Stimulated activated CD4-positive, alpha-beta T cell treated with anti-CD3 and anti-CD28 coated beads, Interleukin-4, amount 100 ng/mL, for 48 hours (primary cell): ENCODE results near the gene RSPH1.

Experiments
- DNase-seq, 2 donors: peaks; one replicate each; pipeline ENCODE4 v3.0.0-alpha.2; 2020; ENCODE audit warnings: low read depth in 2 of 2

Gene RSPH1

GRCh38 chr21:42496120-42496838 is at the start of gene RSPH1:
Gene RSPH1, minus strand, starts transcription at chr21:42496224. Its CDS starts 38 bp downstream, at chr21:42496186.
- DNase-seq = peak; percentile 99

DNA sequence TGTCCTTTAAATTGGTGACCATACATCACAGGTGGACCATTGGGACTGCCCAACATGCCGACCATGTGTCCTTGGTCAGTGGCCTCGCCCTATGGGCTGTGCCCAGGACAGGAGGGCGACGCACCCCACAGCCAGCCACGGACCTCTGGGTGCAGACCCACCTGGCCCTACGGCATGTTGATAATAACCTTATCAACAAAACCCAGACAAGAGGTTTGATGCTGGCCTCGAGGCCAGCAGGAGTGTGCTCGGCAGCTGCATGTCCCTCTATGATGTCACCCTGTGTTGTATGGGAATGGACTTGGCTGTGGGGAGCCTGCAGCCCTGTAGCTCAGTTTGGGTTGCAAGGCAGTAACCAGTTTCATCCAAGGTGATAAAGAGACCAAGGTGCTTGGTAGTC is 49.7 kb upstream of the RSPH1 start:
- no peak for DNase-seq

- no peak for DNase-seq
Observed at GRCh38 chr21:42545317-42545716, 49.3 kb upstream of the RSPH1 start.

DNA sequence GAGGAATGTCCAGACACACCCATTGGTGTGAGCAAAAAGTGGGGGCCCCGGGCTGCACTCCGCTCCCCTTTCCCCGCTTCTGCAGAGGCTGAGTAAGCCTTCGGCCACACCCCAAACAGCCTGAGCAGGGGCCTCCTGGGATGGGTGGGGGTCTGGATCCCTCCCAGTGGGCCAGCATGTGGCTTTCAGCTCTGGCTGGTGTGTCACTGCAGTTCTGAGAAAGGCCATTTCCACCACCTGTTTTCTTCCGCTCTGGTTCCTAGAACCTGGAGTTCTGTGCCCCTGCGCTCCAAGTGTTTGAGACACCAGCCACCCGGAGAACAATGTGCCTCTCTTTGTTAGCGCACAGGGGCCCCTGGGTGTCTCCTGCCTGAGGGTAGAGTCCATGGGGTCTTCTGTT is 48.5 kb upstream of the RSPH1 start:
- no peak for DNase-seq

- DNase-seq = no peak
Observed at GRCh38 chr21:42543106-42543847, 47.3 kb upstream of the RSPH1 start.

- no peak for DNase-seq
Observed at GRCh38 chr21:42542596-42542995, 46.6 kb upstream of the RSPH1 start.

DNA sequence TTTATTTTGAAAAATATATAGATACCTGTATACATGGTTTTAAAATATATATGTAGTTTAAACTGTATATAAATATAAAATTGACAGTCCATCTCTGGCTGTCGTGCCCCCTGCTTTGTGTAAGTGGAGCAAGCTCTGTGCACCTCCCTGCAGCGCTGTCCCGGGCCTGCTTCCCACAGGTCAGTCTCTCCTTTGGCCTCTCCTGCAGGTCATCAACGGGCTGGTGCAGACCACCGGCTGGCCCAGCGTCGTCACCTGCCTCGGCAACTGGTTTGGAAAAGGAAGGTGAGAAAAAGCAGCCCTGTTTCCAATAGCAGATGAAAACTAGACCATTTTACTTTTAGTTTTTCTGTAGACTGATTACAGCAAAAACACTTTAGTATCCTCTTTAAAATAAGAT is 46.2 kb upstream of the RSPH1 start:
- no peak for DNase-seq

GRCh38 chr21:42541618-42542017 is 45.6 kb upstream of the RSPH1 start:
- no peak for DNase-seq

DNA sequence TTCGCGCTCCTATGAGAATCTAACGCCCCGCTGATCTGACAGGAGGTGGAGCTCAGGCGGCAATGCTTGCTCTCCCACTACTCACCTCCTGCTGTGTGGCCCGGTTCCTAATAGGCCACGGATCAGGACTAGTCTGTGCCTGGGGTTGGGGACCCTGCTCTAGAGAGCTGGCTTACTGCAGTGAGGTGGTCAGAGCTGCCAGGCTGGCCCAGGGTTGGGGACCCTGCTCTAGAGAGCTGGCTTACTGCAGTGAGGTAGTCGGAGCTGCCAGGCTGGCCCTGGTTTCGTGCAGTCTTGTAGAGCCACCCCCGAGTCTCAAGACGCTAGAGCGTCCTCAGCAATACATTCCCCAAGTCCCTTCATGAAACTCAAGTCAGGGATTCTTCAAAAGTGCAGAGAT is 45.1 kb upstream of the RSPH1 start:
- DNase-seq = no peak

- DNase-seq = no peak
Observed at GRCh38 chr21:42540396-42540795, 44.4 kb upstream of the RSPH1 start.

DNA sequence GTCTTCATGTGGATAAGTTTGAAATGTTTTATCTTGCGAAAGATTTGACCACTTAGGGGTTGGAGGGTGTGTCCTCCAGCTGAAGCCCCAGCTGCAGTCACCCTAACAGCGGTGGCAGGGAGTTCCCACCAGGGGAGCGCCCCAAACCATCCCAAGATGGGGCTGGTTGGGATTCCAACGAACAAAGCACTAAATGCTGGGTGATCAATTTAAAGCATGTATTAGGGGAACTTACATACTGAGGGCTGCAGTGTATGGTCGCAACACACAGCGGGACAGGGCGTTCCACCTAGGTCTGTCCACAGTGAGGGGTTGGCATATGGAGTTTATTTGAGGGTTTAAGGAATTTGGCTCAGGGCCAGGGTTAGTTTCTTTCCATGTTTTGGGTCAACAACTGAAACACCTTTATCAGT is 43.9 kb upstream of the RSPH1 start:
- DNase-seq = no peak

DNA sequence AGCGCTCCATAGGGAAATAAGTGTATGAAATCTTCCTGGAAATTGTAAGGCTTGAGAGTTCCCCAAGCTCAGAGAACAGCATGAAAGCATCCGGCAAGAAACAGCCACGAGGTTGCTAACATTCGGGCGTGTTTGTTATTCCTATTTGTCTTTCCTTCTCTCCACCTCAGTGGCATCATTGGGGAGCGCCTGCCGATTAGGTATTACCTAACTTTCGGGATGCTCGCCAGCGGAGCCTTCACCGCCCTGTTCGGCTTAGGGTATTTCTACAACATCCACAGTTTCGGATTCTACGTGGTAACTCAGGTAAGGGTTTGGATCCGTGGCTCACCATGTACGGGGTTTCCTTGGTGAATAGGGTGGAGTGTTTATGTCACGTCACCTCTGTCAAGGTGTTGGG is 43.3 kb upstream of the RSPH1 start:
- no peak for DNase-seq

- no peak for DNase-seq
Observed at GRCh38 chr21:42538479-42539275, 42.7 kb upstream of the RSPH1 start.

- DNase-seq = no peak
Observed at GRCh38 chr21:42537106-42537742, 41.2 kb upstream of the RSPH1 start.

DNA sequence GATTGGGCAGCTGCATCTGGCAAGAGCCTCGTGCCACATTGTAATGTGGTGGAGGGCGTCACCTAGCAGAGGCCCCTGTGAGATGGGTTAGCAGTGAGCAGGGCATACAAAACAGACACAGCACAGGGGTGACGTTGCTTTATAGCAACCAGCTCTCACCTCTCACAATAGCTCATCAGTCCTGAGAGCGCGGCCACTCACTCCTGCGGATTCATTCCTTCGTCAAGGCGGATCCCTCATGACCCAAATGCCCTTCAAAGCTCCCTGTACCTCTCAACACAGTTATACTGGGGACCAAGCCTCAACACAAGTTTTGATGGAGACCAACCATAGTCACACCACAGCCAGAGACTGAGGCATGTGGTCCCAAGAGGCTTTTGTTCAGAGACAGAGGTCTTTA is 40.6 kb upstream of the RSPH1 start:
- no peak for DNase-seq

- DNase-seq = no peak
Observed at GRCh38 chr21:42535602-42536171, 39.7 kb upstream of the RSPH1 start.

- DNase-seq = no peak
Observed at GRCh38 chr21:42534421-42535378, 38.7 kb upstream of the RSPH1 start.

DNA sequence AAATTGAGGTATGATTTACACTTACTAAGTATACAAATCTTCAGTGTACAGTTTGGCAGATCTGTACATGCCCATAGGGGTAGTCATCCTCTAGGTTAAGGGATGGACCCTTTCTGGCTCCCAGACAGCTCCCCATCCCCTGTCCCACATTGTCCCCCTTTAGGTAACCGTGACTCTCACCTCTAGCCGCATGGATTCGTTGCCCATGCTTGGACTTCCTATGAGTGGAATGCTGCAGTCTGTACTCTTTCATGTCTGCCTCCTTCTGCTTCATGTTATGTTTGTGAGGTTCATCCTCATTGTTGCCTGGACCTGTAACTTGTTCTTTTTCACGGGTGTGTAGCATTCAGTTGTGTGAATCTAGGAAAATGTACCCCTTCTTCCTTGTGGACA is 37.9 kb upstream of the RSPH1 start:
- no peak for DNase-seq

- no peak for DNase-seq
Observed at GRCh38 chr21:42533306-42533962, 37.4 kb upstream of the RSPH1 start.
